Hematopoietic multipotent progenitor cell treated with erythropoietin and hydrocortisone succinate and interleukin-3 and kit ligand, for 6 days (in vitro differentiated cells): ENCODE data around the gene MBD4.

Experiments
- DNase-seq: peaks from one replicate; pipeline ENCODE4 v3.0.0-alpha.2; 2015

MBD4 gene

GRCh38 chr3:129462361-129462968 is 22.7 kb upstream of the MBD4 start:
- peak; percentile 51 for DNase-seq

GRCh38 chr3:129461461-129462146 is 21.9 kb upstream of the MBD4 start:
- DNase-seq = peak; percentile 98

- peak; percentile 61 for DNase-seq
These were observed 21.3 kb upstream of the MBD4 start for GRCh38 chr3:129461022-129461421.

- no peak for DNase-seq
These were observed 20.8 kb upstream of the MBD4 start for GRCh38 chr3:129460572-129460971.

GRCh38 chr3:129460155-129460554 is 20.4 kb upstream of the MBD4 start:
- no peak for DNase-seq

GRCh38 chr3:129453732-129454131 is 14.0 kb upstream of the MBD4 start:
- DNase-seq = no peak

GRCh38 chr3:129449279-129450115 is 9.7 kb upstream of the MBD4 start:
- DNase-seq = no peak

- peak; percentile 49 for DNase-seq
These were observed 8.6 kb upstream of the MBD4 start for GRCh38 chr3:129448186-129448895.

- no peak for DNase-seq
These were observed 7.2 kb upstream of the MBD4 start for GRCh38 chr3:129446926-129447325.

GRCh38 chr3:129445471-129445870 is 5.7 kb upstream of the MBD4 start:
- DNase-seq = peak; percentile 37

- DNase-seq = no peak
These were observed 3.2 kb upstream of the MBD4 start for GRCh38 chr3:129442947-129443346.

- DNase-seq = no peak
These were observed 2.7 kb upstream of the MBD4 start for GRCh38 chr3:129442486-129442885.

GRCh38 chr3:129441782-129442181 is 2.0 kb upstream of the MBD4 start:
- peak; percentile 49 for DNase-seq

- peak; percentile 38 for DNase-seq
These were observed 1.5 kb upstream of the MBD4 start for GRCh38 chr3:129441215-129441614.

GRCh38 chr3:129440618-129441190 is 956 bp upstream of the MBD4 start:
- DNase-seq = no peak

- DNase-seq = peak; percentile 79
These were observed 427 bp downstream of the MBD4 start for GRCh38 chr3:129439226-129439816.

- no peak for DNase-seq
These were observed 4.4 kb downstream of the MBD4 start for GRCh38 chr3:129435367-129435766.

- no peak for DNase-seq
These were observed 5.6 kb downstream of the MBD4 start for GRCh38 chr3:129434140-129434539.

- no peak for DNase-seq
These were observed 6.2 kb downstream of the MBD4 start for GRCh38 chr3:129433565-129433964.

- no peak for DNase-seq
These were observed 7.1 kb downstream of the MBD4 start for GRCh38 chr3:129432671-129433070.

GRCh38 chr3:129432036-129432435 is 7.7 kb downstream of the MBD4 start:
- DNase-seq = no peak

- DNase-seq = no peak
These were observed 10.1 kb downstream of the MBD4 start for GRCh38 chr3:129429602-129430001.

GRCh38 chr3:129429080-129429451 is 10.7 kb downstream of the MBD4 start:
- no peak for DNase-seq
